ENCODE results near the gene LCN6.
A peak's percentile ranks its signal among the peaks of the same experiment; 100 is the strongest.
"Not testable (repeated sequence)": the region's sequence is repeated elsewhere in the genome, so short reads cannot be mapped to it uniquely, and the experiment has no call there.

The LCN6 gene

GRCh38 chr9:136761545-136761981, 13.2 kb upstream of the LCN6 start:
- TF ChIP-seq CTCF (IDR thresholded peaks at IDR 0.05; ENCODE audit: control insufficient read depth, extremely low read depth, insufficient read depth): no peak
- H3K4me3 ChIP-seq (ENCODE audit: low read depth, low read length): no peak overlapping the region
- no peak for DNase-seq (ENCODE audit: low read depth)

GRCh38 chr9:136760834-136761544, 12.7 kb upstream of the LCN6 start:
- not testable (repeated sequence) for DNase-seq (ENCODE audit: low read depth); H3K4me3 ChIP-seq (ENCODE audit: low read depth, low read length)
- TF ChIP-seq CTCF (IDR thresholded peaks at IDR 0.05; ENCODE audit: control insufficient read depth, extremely low read depth, insufficient read depth): peak; percentile 75

- no peak for DNase-seq (ENCODE audit: low read depth)
- H3K4me3 ChIP-seq (ENCODE audit: low read depth, low read length): no peak overlapping the region
Observed at GRCh38 chr9:136760424-136760823, 12.1 kb upstream of the LCN6 start.

GRCh38 chr9:136759436-136760325, 11.4 kb upstream of the LCN6 start:
- DNase-seq (ENCODE audit: low read depth): no peak
- TF ChIP-seq CTCF (IDR thresholded peaks at IDR 0.05; ENCODE audit: control insufficient read depth, extremely low read depth, insufficient read depth): no peak
- H3K4me3 ChIP-seq (ENCODE audit: low read depth, low read length): no peak overlapping the region

More at GRCh38 chr9:136760424-136760823, 12.1 kb upstream of the LCN6 start:
- no peak for TF ChIP-seq CTCF (IDR thresholded peaks at IDR 0.05; ENCODE audit: control insufficient read depth, extremely low read depth, insufficient read depth)

- TF ChIP-seq CTCF (IDR thresholded peaks at IDR 0.05; ENCODE audit: control insufficient read depth, extremely low read depth, insufficient read depth): no peak
- no peak for DNase-seq (ENCODE audit: low read depth)
- H3K4me3 ChIP-seq (ENCODE audit: low read depth, low read length): no peak overlapping the region
Observed at GRCh38 chr9:136759001-136759400, 10.7 kb upstream of the LCN6 start.

- DNase-seq (ENCODE audit: low read depth): no peak
- TF ChIP-seq CTCF (IDR thresholded peaks at IDR 0.05; ENCODE audit: control insufficient read depth, extremely low read depth, insufficient read depth): no peak
- no peak overlapping the region for H3K4me3 ChIP-seq (ENCODE audit: low read depth, low read length)
Observed at GRCh38 chr9:136757751-136758140, 9.4 kb upstream of the LCN6 start.
